Upper lobe of right lung (tissue), 1 donor: Measurements from ENCODE around the gene MAP4K4. TPM values are rescaled to one million over a fixed set of nuclear protein-coding genes. Genes with fewer than 3 reads are reported as not detected.
A peak's percentile ranks its signal among the peaks of the same experiment; 100 is the strongest.

Experiments
- ATAC-seq: fragments of 200-7000 bp; cut with Tn5 transposase; one replicate; pipeline ENCODE4 v1.9.1; 2020; ENCODE audit warnings: mild to moderate bottlenecking, moderate library complexity
- DNase-seq: peaks from one replicate; pipeline ENCODE4 v3.0.0-alpha.2; 2020
- H3K27ac ChIP-seq: fragments of 200-600 bp; one replicate; pipeline ENCODE4 v1.8.0; 2022
- H3K27me3 ChIP-seq: fragments of 200-600 bp; one replicate; pipeline ENCODE4 v1.8.0; 2022; ENCODE audit warnings: mild to moderate bottlenecking
- H3K36me3 ChIP-seq: fragments of 200-600 bp; one replicate; pipeline ENCODE4 v1.8.0; 2022
- H3K4me1 ChIP-seq: fragments of 200-600 bp; one replicate; pipeline ENCODE4 v1.8.0; 2022
- H3K4me3 ChIP-seq: fragments of 200-600 bp; one replicate; pipeline ENCODE4 v1.8.0; 2022; ENCODE audit warnings: mild to moderate bottlenecking
- H3K9me3 ChIP-seq: fragments of 200-600 bp; one replicate; pipeline ENCODE4 v1.8.0; 2022
- CTCF ChIP-seq: fragments of 200-600 bp; IDR thresholded peaks from one replicate; pipeline ENCODE4 v1.8.0; 2022; ENCODE audit warnings: antibody characterized with exemption
- intact Hi-C: fragments of 100-400 bp; cut with DNase I; formaldehyde crosslinking; loops from one replicate; pipeline ENCODE4 v1.11.0; 2022
- total RNA-seq: library from RNA; stranded (reverse); fragmentation: NEBNext Ultra II Directional; extraction: Animal tissue kit (Norgen Biotek cat#: 25700); gene quantifications from one replicate; pipeline ENCODE4 v1.2.1, GENCODE V29; 2021
- donor health status: DM: no; HTN: yes; CAD: no; lungs with severe emphysema.

Gene MAP4K4
- total RNA-seq, 1 donor from 2014 or later: 88.7 TPM

GRCh38 chr2:101843471-101843870 is 146.0 kb downstream of the MAP4K4 start:
- Histone ChIP-seq H3K27ac (no peak overlapping the region), H3K9me3 (no peaks in the 10 kb centered on the region), H3K36me3 (peaks cover 87% of the 10 kb centered on the region), H3K27me3 (no peaks in the 10 kb centered on the region), H3K4me3 (no peak overlapping the region), H3K4me1 (peaks cover 12% of the 10 kb centered on the region)
- ATAC-seq (no peak), DNase-seq (no peak)
- TF ChIP-seq CTCF: no peak
- intact Hi-C loops: no loop called here

GRCh38 chr2:101844055-101844635 is 146.6 kb downstream of the MAP4K4 start:
- Histone ChIP-seq H3K27ac (no peak overlapping the region), H3K36me3 (peaks cover 82% of the 10 kb centered on the region), H3K4me3 (no peak overlapping the region), H3K4me1 (peaks cover 13% of the 10 kb centered on the region), H3K9me3 (no peaks in the 10 kb centered on the region), H3K27me3 (no peaks in the 10 kb centered on the region)
- DNase-seq: no peak
- intact Hi-C loops: no loop called here
- peak; percentile 52 for ATAC-seq
- TF ChIP-seq CTCF: no peak

- H3K9me3 ChIP-seq: no peaks in the 10 kb centered on the region
- TF ChIP-seq CTCF: no peak
- DNase-seq: no peak
- peaks cover 15% of the 10 kb centered on the region for H3K4me1 ChIP-seq
- H3K27me3 ChIP-seq: no peaks in the 10 kb centered on the region
- ATAC-seq: no peak
- intact Hi-C loops: no loop called here
- H3K27ac ChIP-seq: no peak overlapping the region
- peaks cover 63% of the 10 kb centered on the region for H3K36me3 ChIP-seq
- H3K4me3 ChIP-seq: no peak overlapping the region
These were observed 149.5 kb downstream of the MAP4K4 start for GRCh38 chr2:101846973-101847372.

GRCh38 chr2:101847661-101848339 is 150.3 kb downstream of the MAP4K4 start:
- H3K27ac ChIP-seq: no peak overlapping the region
- H3K9me3 ChIP-seq: no peaks in the 10 kb centered on the region
- no peak overlapping the region for H3K4me3 ChIP-seq
- peaks cover 14% of the 10 kb centered on the region for H3K4me1 ChIP-seq
- ATAC-seq (no peak), DNase-seq (no peak)
- no peaks in the 10 kb centered on the region for H3K27me3 ChIP-seq
- H3K36me3 ChIP-seq: peaks cover 63% of the 10 kb centered on the region
- no peak for TF ChIP-seq CTCF
- intact Hi-C loops: no loop called here

GRCh38 chr2:101848769-101849410 is 151.4 kb downstream of the MAP4K4 start:
- peak; percentile 50 for ATAC-seq
- intact Hi-C loops: no loop called here
- Histone ChIP-seq H3K27me3 (no peaks in the 10 kb centered on the region), H3K36me3 (peaks cover 64% of the 10 kb centered on the region), H3K27ac (no peak overlapping the region), H3K4me1 (peaks cover 8% of the 10 kb centered on the region), H3K4me3 (no peak overlapping the region), H3K9me3 (no peaks in the 10 kb centered on the region)
- no peak for TF ChIP-seq CTCF
- DNase-seq: no peak
